Measurements from ENCODE around the gene DCAF10.
"Not testable (repeated sequence)": the region's sequence is repeated elsewhere in the genome, so short reads cannot be mapped to it uniquely, and the experiment has no call there.

The DCAF10 gene

DNA sequence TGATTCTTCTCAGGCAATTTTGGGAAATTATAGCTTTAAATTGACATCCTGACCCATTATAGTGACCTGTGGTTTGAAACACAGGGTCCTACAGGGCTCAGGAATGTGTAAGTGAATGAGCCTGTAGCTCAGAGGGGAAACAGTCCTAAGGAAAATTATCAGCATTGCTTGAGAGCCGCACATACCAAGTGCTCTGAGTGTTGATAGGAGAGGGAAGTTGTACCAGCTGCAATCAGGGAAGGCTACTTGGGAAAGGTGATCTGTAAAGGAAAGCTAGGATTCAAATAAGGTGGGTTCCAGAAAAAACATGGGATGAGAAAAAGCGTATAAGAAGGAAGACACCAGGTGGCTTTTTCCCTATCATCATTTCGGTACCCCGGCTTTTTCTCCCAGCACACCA lies 107.7 kb downstream of the DCAF10 start:
- no peaks in the 10 kb centered on the region for H3K27me3 ChIP-seq (ENCODE audit: control insufficient read depth in 1 of 2, insufficient read depth in 2 of 2, low read length in 2 of 2)
- H3K27ac ChIP-seq (ENCODE audit: low read length) = no peak overlapping the region
- H3K9me3 ChIP-seq (ENCODE audit: control insufficient read depth in 2 of 2, low read length in 2 of 2) = no peaks in the 10 kb centered on the region
- H3K36me3 ChIP-seq (ENCODE audit: control insufficient read depth in 2 of 2, insufficient read depth in 2 of 2, low read length in 2 of 2) = no peaks in the 10 kb centered on the region
- peaks cover 16% of the 10 kb centered on the region for H3K4me1 ChIP-seq (ENCODE audit: control insufficient read depth, insufficient read depth, low read length)
- H3K9ac ChIP-seq (ENCODE audit: low read length in 2 of 2) = no peak overlapping the region
- H3K4me3 ChIP-seq (ENCODE audit: low read length in 2 of 2) = no peak overlapping the region

- Histone ChIP-seq H3K36me3 (ENCODE audit: control insufficient read depth in 2 of 2, insufficient read depth in 2 of 2, low read length in 2 of 2) (no peaks in the 10 kb centered on the region), H3K4me3 (ENCODE audit: low read length in 2 of 2) (no peak overlapping the region), H3K4me1 (ENCODE audit: control insufficient read depth, insufficient read depth, low read length) (peaks cover 15% of the 10 kb centered on the region), H3K9ac (ENCODE audit: low read length in 2 of 2) (no peak overlapping the region), H3K9me3 (ENCODE audit: control insufficient read depth in 2 of 2, low read length in 2 of 2) (no peaks in the 10 kb centered on the region), H3K27ac (ENCODE audit: low read length) (no peak overlapping the region), H3K27me3 (ENCODE audit: control insufficient read depth in 1 of 2, insufficient read depth in 2 of 2, low read length in 2 of 2) (no peaks in the 10 kb centered on the region)
These were observed 108.1 kb downstream of the DCAF10 start for GRCh38 chr9:37908698-37909186.

GRCh38 chr9:37909326-37909725 lies 108.7 kb downstream of the DCAF10 start:
- no peak overlapping the region for H3K4me3 ChIP-seq (ENCODE audit: low read length in 2 of 2)
- no peaks in the 10 kb centered on the region for H3K9me3 ChIP-seq (ENCODE audit: control insufficient read depth in 2 of 2, low read length in 2 of 2)
- H3K27ac ChIP-seq (ENCODE audit: low read length) = no peak overlapping the region

DNA sequence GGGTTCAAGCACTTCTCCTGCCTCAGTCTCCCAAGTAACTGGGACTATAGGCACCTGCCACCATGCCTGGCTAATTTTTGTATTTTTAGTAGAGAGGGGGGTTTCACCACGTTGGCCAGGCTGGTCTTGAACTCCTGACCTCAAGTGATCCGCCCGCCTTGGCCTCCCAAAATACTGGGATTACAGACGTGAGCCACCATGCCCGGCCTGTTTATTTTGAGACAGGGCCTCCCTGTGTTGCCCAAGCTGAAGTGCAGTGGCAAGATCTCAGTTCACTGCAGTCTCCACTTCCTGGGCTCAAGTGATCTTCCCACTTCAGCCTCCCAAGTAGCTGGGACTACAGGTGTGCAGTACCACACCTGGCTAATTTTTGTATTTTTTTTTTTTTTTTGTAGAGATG lies 109.2 kb downstream of the DCAF10 start:
- not testable (repeated sequence) for H3K27me3 ChIP-seq (ENCODE audit: control insufficient read depth in 1 of 2, insufficient read depth in 2 of 2, low read length in 2 of 2); H3K9ac ChIP-seq (ENCODE audit: low read length in 2 of 2); H3K4me3 ChIP-seq (ENCODE audit: low read length in 2 of 2); H3K4me1 ChIP-seq (ENCODE audit: control insufficient read depth, insufficient read depth, low read length); H3K27ac ChIP-seq (ENCODE audit: low read length); H3K9me3 ChIP-seq (ENCODE audit: control insufficient read depth in 2 of 2, low read length in 2 of 2); H3K36me3 ChIP-seq (ENCODE audit: control insufficient read depth in 2 of 2, insufficient read depth in 2 of 2, low read length in 2 of 2)

More at GRCh38 chr9:37909326-37909725, 108.7 kb downstream of the DCAF10 start:
- no peak overlapping the region for H3K9ac ChIP-seq (ENCODE audit: low read length in 2 of 2)
- H3K4me1 ChIP-seq (ENCODE audit: control insufficient read depth, insufficient read depth, low read length) = peaks cover 13% of the 10 kb centered on the region
- H3K27me3 ChIP-seq (ENCODE audit: control insufficient read depth in 1 of 2, insufficient read depth in 2 of 2, low read length in 2 of 2) = no peaks in the 10 kb centered on the region
- H3K36me3 ChIP-seq (ENCODE audit: control insufficient read depth in 2 of 2, insufficient read depth in 2 of 2, low read length in 2 of 2) = no peaks in the 10 kb centered on the region

DNA sequence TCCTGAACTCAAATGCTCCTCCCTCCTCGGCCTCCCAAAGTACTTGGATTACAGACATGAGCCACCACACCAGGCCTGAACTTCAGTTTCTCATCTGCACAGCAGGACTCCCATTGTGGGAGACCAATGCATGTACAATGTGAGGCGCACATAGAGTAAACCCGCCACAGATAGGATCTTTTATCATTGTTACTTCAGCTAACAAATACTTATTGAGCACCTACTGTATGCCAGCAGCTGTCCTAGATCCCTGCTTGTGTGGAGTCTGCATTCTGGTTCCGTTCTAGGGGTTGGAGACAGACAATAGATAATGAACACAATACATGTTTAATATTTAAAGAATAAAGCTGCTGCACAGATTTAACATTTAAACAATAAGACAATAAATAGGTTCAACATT lies 109.7 kb downstream of the DCAF10 start:
- no peak overlapping the region for H3K27ac ChIP-seq (ENCODE audit: low read length)
- no peak overlapping the region for H3K9ac ChIP-seq (ENCODE audit: low read length in 2 of 2)
- no peaks in the 10 kb centered on the region for H3K36me3 ChIP-seq (ENCODE audit: control insufficient read depth in 2 of 2, insufficient read depth in 2 of 2, low read length in 2 of 2)
- H3K4me3 ChIP-seq (ENCODE audit: low read length in 2 of 2) = no peak overlapping the region
- H3K4me1 ChIP-seq (ENCODE audit: control insufficient read depth, insufficient read depth, low read length) = peaks cover 4% of the 10 kb centered on the region
- no peaks in the 10 kb centered on the region for H3K27me3 ChIP-seq (ENCODE audit: control insufficient read depth in 1 of 2, insufficient read depth in 2 of 2, low read length in 2 of 2)
- H3K9me3 ChIP-seq (ENCODE audit: control insufficient read depth in 2 of 2, low read length in 2 of 2) = no peaks in the 10 kb centered on the region

DNA sequence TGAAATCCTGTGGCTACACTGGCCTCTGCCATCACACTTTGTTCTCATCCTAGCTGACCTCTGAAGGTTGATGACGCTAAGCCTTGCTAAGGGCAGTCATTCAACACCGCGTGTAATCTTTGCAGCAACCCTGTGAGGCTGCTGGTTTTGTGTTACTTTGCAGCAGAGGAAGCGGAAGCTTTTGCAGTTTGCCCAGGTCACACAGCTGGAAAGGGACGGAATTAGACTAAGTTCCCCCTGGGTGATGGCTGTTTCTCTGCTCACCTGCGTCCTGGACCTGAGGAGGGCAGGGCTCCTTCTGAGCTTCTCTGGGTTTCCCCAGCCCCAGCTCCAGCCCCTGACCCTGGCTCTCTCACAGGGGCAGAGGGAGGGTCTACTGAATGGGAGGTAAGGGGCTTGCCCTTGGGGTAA lies 110.7 kb downstream of the DCAF10 start:
- Histone ChIP-seq H3K27ac (ENCODE audit: low read length) (no peak overlapping the region), H3K36me3 (ENCODE audit: control insufficient read depth in 2 of 2, insufficient read depth in 2 of 2, low read length in 2 of 2) (no peaks in the 10 kb centered on the region), H3K9ac (ENCODE audit: low read length in 2 of 2) (no peak overlapping the region), H3K4me1 (ENCODE audit: control insufficient read depth, insufficient read depth, low read length) (peaks cover 9% of the 10 kb centered on the region), H3K9me3 (ENCODE audit: control insufficient read depth in 2 of 2, low read length in 2 of 2) (no peaks in the 10 kb centered on the region), H3K27me3 (ENCODE audit: control insufficient read depth in 1 of 2, insufficient read depth in 2 of 2, low read length in 2 of 2) (no peaks in the 10 kb centered on the region), H3K4me3 (ENCODE audit: low read length in 2 of 2) (no peak overlapping the region)

DNA sequence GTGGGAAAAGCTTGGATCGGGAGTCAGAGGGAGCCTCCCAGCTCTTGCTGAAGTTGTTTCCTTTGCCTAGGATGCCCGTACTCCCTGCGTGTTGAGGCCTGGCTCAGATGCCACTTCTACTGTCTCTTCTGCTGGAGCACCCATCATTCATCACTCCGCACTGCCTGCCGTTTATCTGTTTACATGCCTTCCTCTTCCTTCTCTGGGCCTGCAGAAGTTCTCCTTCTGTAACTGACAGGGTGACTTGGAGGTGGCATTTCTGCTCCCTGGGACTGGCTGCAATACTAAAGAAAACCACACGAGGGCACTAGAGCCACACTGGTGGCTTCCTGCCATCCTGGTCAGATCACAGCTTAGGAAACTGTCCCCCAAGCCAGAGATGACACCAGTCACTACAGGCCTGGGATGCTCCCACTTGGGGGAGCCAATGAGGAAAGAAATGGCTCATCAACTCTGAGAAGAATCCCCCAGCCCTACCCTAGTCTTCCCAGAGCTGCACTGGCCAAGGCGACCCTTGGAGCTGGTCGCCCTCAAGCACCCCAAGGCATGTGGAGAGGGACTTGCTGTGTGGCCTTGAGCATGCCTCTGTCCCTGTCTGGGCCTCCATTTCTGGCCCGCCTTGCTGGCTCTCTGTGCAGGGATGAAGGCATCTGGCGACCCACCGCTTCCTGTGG lies 113.0 kb downstream of the DCAF10 start:
- peaks cover 15% of the 10 kb centered on the region for H3K4me1 ChIP-seq (ENCODE audit: control insufficient read depth, insufficient read depth, low read length)
- H3K4me3 ChIP-seq (ENCODE audit: low read length in 2 of 2) = no peak overlapping the region
- H3K9ac ChIP-seq (ENCODE audit: low read length in 2 of 2) = no peak overlapping the region
- H3K27me3 ChIP-seq (ENCODE audit: control insufficient read depth in 1 of 2, insufficient read depth in 2 of 2, low read length in 2 of 2) = no peaks in the 10 kb centered on the region
- H3K9me3 ChIP-seq (ENCODE audit: control insufficient read depth in 2 of 2, low read length in 2 of 2) = no peaks in the 10 kb centered on the region
- H3K27ac ChIP-seq (ENCODE audit: low read length) = no peak overlapping the region
- peaks cover 0 to 9% of the 10 kb centered on the region in 2 donors for H3K36me3 ChIP-seq (ENCODE audit: control insufficient read depth in 2 of 2, insufficient read depth in 2 of 2, low read length in 2 of 2)

GRCh38 chr9:37914154-37914551 lies 113.6 kb downstream of the DCAF10 start:
- Histone ChIP-seq H3K36me3 (ENCODE audit: control insufficient read depth in 2 of 2, insufficient read depth in 2 of 2, low read length in 2 of 2) (peaks cover 0 to 9% of the 10 kb centered on the region in 2 donors), H3K9ac (ENCODE audit: low read length in 2 of 2) (no peak overlapping the region), H3K4me1 (ENCODE audit: control insufficient read depth, insufficient read depth, low read length) (peaks cover 15% of the 10 kb centered on the region), H3K4me3 (ENCODE audit: low read length in 2 of 2) (no peak overlapping the region), H3K9me3 (ENCODE audit: control insufficient read depth in 2 of 2, low read length in 2 of 2) (no peaks in the 10 kb centered on the region), H3K27ac (ENCODE audit: low read length) (no peak overlapping the region), H3K27me3 (ENCODE audit: control insufficient read depth in 1 of 2, insufficient read depth in 2 of 2, low read length in 2 of 2) (no peaks in the 10 kb centered on the region)

- Histone ChIP-seq H3K4me1 (ENCODE audit: control insufficient read depth, insufficient read depth, low read length) (peaks cover 15% of the 10 kb centered on the region), H3K36me3 (ENCODE audit: control insufficient read depth in 2 of 2, insufficient read depth in 2 of 2, low read length in 2 of 2) (peaks cover 0 to 9% of the 10 kb centered on the region in 2 donors), H3K9ac (ENCODE audit: low read length in 2 of 2) (no peak overlapping the region), H3K9me3 (ENCODE audit: control insufficient read depth in 2 of 2, low read length in 2 of 2) (no peaks in the 10 kb centered on the region), H3K27me3 (ENCODE audit: control insufficient read depth in 1 of 2, insufficient read depth in 2 of 2, low read length in 2 of 2) (no peaks in the 10 kb centered on the region), H3K27ac (ENCODE audit: low read length) (no peak overlapping the region), H3K4me3 (ENCODE audit: low read length in 2 of 2) (no peak overlapping the region)
These were observed 114.2 kb downstream of the DCAF10 start for GRCh38 chr9:37914701-37915358.

DNA sequence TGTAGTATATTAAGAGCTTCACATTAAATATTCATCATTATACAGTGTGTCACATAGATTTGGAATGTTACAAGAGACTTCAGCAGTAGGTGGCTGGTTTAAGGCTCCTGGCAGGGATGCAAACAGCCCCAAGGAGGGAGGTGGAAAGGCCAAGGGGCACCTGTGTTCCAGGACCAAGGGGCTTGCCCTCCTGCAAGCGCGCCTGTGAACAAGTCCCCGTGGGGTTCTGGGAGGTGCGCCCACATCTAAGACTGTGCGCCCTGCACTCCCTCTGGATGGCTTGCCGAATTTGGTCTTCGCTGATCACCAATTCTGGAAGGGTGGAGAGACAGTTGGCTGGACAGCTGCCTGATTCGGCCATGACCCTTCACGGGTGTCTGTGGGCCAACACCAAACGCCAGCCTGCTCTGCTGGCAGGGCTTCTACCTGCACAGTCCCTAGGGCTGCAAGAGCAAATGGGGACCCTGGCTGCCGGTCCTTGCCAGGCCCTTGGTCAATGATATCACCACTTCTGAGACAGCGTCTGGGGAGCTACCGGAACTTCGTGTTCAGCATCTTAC lies 115.4 kb downstream of the DCAF10 start:
- no peaks in the 10 kb centered on the region for H3K27me3 ChIP-seq (ENCODE audit: control insufficient read depth in 1 of 2, insufficient read depth in 2 of 2, low read length in 2 of 2)
- no peak overlapping the region for H3K27ac ChIP-seq (ENCODE audit: low read length)
- no peaks in the 10 kb centered on the region for H3K9me3 ChIP-seq (ENCODE audit: control insufficient read depth in 2 of 2, low read length in 2 of 2)
- H3K4me3 ChIP-seq (ENCODE audit: low read length in 2 of 2) = no peak overlapping the region
- peaks cover 0 to 9% of the 10 kb centered on the region in 2 donors for H3K36me3 ChIP-seq (ENCODE audit: control insufficient read depth in 2 of 2, insufficient read depth in 2 of 2, low read length in 2 of 2)
- H3K9ac ChIP-seq (ENCODE audit: low read length in 2 of 2) = no peak overlapping the region
- peaks cover 15% of the 10 kb centered on the region for H3K4me1 ChIP-seq (ENCODE audit: control insufficient read depth, insufficient read depth, low read length)
